AG04450 (cell line): ENCODE measurements around the gene ZPR1. TPM values are rescaled to one million over a fixed set of nuclear protein-coding genes. Genes with fewer than 3 reads are reported as not detected.

Experiments
- CTCF ChIA-PET: fragments of 300-600, 350-600 bp; formaldehyde crosslinking; extraction: SDS; loops from one replicate; lab custom pipeline; 2022; ENCODE audit warnings: antibody characterized with exemption, inconsistent platforms; lab: Charles Lee
- POLR2A ChIA-PET: fragments of 350-600 bp; formaldehyde crosslinking; extraction: SDS; loops from one replicate; lab custom pipeline; 2021; ENCODE audit warnings: antibody characterized with exemption, inconsistent platforms; lab: Yijun Ruan, JAX
- DNase-seq: peaks from one replicate; pipeline ENCODE4 v3.0.0-alpha.2; 2011; ENCODE audit warnings: low read depth, low spot score
- H3K27ac ChIP-seq: one replicate; pipeline ENCODE4 v1.5.1; 2012; ENCODE audit warnings: low read depth, low read length, control low read depth
- H3K27me3 ChIP-seq: one replicate; pipeline ENCODE4 v1.6.0; 2012; ENCODE audit warnings: low read length; ENCODE audit not compliant: control insufficient read depth, insufficient read depth
- H3K4me3 ChIP-seq: 2 replicates; pipeline ENCODE4 v1.5.1; 2011; ENCODE audit warnings: mild to moderate bottlenecking, low read depth, low read length, control low read depth
- H3K9me3 ChIP-seq: 2 replicates; pipeline ENCODE4 v1.5.1; 2012; ENCODE audit warnings: low read length; ENCODE audit not compliant: control insufficient read depth, insufficient read depth
- CTCF ChIP-seq: IDR thresholded peaks from 2 replicates; pipeline ENCODE4 v1.5.1; 2011; ENCODE audit warnings: low read depth, low read length, control low read depth, inconsistent platforms
- polyA plus RNA-seq: library from polyadenylated mRNA; depleted of rRNA; stranded (reverse); fragments of >200 nt; gene quantifications from 2 replicates; pipeline ENCODE4 v1.2.3, GENCODE V29; 2011

The ZPR1 gene
- polyA plus RNA-seq, 1 experiment = 57.1 TPM

DNA sequence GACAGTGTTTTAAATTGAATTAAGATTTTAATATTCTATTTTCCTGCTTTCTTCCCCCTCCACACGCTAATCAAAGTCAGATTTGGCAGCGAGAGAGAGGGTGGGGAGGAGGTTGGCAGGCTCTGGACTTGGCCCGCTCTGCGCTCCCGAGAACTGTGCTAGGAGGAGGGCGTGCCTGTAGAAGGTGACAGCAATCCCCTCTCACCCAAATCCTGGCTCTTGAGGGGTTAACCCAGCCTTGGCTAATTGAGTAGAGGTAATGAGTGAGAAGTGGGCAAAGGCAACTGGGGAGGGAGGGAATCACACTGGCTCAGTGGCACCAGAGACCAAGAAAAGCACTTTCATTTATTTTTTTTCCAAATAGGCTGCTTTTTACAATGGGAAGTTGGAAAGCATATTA lies 57.2 kb downstream of the ZPR1 start:
- no peak for TF ChIP-seq CTCF
- POLR2A ChIA-PET = no interaction called here
- no peak overlapping the region for H3K27ac ChIP-seq
- H3K4me3 ChIP-seq = no peak overlapping the region
- no peak for DNase-seq
- H3K27me3 ChIP-seq = peaks cover 52% of the 10 kb centered on the region
- CTCF ChIA-PET = no interaction called here
- no peaks in the 10 kb centered on the region for H3K9me3 ChIP-seq

DNA sequence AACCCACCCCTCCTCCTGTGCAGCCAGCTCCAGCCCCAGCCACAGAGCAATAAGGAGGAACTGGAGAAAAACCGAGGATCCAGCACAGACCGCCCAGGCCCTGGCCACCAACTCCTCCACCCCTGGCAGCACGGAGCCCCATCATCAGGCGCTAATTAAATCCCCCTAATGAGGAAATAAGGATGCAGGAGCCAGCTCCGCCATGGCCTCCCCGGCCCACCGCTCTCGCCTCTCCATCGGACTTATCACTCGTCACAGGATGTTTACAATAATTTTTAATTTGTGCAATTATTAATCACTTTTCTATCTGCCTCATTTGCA lies 57.6 kb downstream of the ZPR1 start:
- Histone ChIP-seq H3K27ac (no peak overlapping the region), H3K27me3 (peaks cover 52% of the 10 kb centered on the region), H3K9me3 (no peaks in the 10 kb centered on the region), H3K4me3 (no peak overlapping the region)
- DNase-seq = no peak
- TF ChIP-seq CTCF = no peak
- ChIA-PET POLR2A (no interaction called here), CTCF (no interaction called here)

DNA sequence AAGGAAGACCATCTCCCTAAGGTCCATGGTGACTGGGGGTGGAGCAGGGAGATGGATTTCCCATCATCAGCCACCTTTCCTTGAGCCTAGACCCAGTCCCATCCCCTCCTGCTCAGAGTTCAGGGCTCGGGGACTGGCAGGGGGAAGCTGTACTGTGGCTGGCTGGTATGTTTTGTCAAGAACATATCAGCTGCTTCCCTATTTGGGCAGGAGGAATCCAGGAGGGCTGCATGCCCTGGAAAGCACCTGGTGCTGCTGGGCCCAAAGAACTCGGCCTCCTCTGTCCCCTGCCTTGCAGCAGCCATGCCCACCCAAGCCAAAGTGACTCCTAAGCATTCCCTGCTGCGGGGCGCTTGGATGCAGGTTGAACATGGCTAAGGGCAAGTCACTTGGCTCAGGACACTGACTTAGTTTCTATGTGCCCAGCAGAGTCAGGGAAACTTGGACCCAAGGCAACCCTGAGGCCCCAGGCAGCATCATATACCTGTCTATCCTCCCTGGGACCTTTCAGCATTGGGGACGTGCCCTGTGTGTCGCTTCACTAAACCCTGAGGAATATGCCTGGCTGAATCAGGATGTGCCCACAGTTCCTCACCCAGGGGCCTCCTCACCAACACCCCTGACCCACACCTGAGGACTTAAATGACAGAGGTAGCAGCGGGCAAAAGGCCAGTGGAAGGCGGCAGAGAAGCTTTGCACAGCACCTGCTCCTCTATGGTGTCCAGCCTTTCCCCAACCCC lies 58.2 kb downstream of the ZPR1 start:
- Histone ChIP-seq H3K27ac (no peak overlapping the region), H3K4me3 (no peak overlapping the region), H3K27me3 (peaks cover 55% of the 10 kb centered on the region), H3K9me3 (no peaks in the 10 kb centered on the region)
- DNase-seq = no peak
- CTCF ChIA-PET = interaction anchor here (0.6 to 1.2 kb wide), 2 partner anchors 13 to 621 kb away, joined by 6 read pairs; no protein-coding TSS in a partner anchor
- POLR2A ChIA-PET = no interaction called here
- no peak for TF ChIP-seq CTCF

DNA sequence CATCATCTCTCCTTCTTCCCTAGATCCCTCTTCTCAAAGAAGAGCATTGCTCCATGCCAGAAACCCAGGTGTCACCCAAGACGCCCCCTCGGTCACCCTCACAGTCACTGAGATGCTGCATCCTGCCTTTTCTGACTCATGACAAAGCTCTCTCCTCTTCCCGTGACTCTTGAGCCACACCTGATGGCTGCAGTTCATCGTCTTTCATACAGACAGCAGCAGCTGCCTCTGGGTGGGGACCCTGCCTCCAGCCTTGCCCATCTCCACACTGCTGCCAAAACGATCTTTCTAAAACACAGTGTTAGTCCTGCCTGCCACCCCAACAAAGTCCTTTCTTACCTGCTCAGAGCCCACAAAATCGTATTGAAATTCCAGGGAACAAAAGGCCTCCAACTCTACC lies 59.8 kb downstream of the ZPR1 start:
- Histone ChIP-seq H3K9me3 (no peaks in the 10 kb centered on the region), H3K4me3 (no peak overlapping the region), H3K27me3 (peaks cover 57% of the 10 kb centered on the region), H3K27ac (no peak overlapping the region)
- ChIA-PET CTCF (interaction anchor here (1.2 to 1.4 kb wide), 2 partner anchors 15 kb away, joined by 4 to 6 read pairs; no protein-coding TSS in a partner anchor), POLR2A (no interaction called here)
- no peak for TF ChIP-seq CTCF
- DNase-seq = no peak

GRCh38 chr11:116725434-116726221 lies 62.2 kb downstream of the ZPR1 start:
- ChIA-PET POLR2A (no interaction called here), CTCF (no interaction called here)
- no peak for DNase-seq
- no peak for TF ChIP-seq CTCF
- H3K4me3 ChIP-seq = no peak overlapping the region
- no peak overlapping the region for H3K27ac ChIP-seq
- no peaks in the 10 kb centered on the region for H3K9me3 ChIP-seq
- H3K27me3 ChIP-seq = peaks cover 59% of the 10 kb centered on the region
